HCEC 1CT (cell line): ENCODE results near the gene KCNB1.
"Not testable (repeated sequence)": the region's sequence is repeated elsewhere in the genome, so short reads cannot be mapped to it uniquely, and the experiment has no call there.

Source experiments
- DNase-seq: peaks from one replicate; pipeline ENCODE4 v3.0.0-alpha.2; 2017

KCNB1 gene

GRCh38 chr20:49431329-49431728 is 51.1 kb downstream of the KCNB1 start:
- no peak for DNase-seq

- no peak for DNase-seq
Measured at GRCh38 chr20:49430320-49430719, 52.1 kb downstream of the KCNB1 start.

- no peak for DNase-seq
Measured at GRCh38 chr20:49427751-49428518, 54.5 kb downstream of the KCNB1 start.

- no peak for DNase-seq
Measured at GRCh38 chr20:49426873-49427272, 55.6 kb downstream of the KCNB1 start.

GRCh38 chr20:49426395-49426794 is 56.1 kb downstream of the KCNB1 start:
- DNase-seq: no peak

- no peak for DNase-seq
Measured at GRCh38 chr20:49424536-49424935, 57.9 kb downstream of the KCNB1 start.

GRCh38 chr20:49422161-49422560 is 60.3 kb downstream of the KCNB1 start:
- DNase-seq: no peak

- DNase-seq: no peak
Measured at GRCh38 chr20:49420811-49421295, 61.6 kb downstream of the KCNB1 start.

GRCh38 chr20:49420292-49420691 is 62.2 kb downstream of the KCNB1 start:
- DNase-seq: no peak

GRCh38 chr20:49419785-49420184 is 62.7 kb downstream of the KCNB1 start:
- no peak for DNase-seq

- DNase-seq: no peak
Measured at GRCh38 chr20:49418809-49419208, 63.7 kb downstream of the KCNB1 start.

- DNase-seq: no peak
Measured at GRCh38 chr20:49417843-49418555, 64.5 kb downstream of the KCNB1 start.

GRCh38 chr20:49415668-49416044 is 66.8 kb downstream of the KCNB1 start:
- DNase-seq: no peak

- no peak for DNase-seq
Measured at GRCh38 chr20:49415005-49415667, 67.3 kb downstream of the KCNB1 start.

GRCh38 chr20:49413677-49414076 is 68.8 kb downstream of the KCNB1 start:
- DNase-seq: no peak

GRCh38 chr20:49412953-49413352 is 69.5 kb downstream of the KCNB1 start:
- no peak for DNase-seq

GRCh38 chr20:49412254-49412653 is 70.2 kb downstream of the KCNB1 start:
- DNase-seq: no peak

- DNase-seq: no peak
Measured at GRCh38 chr20:49411221-49411925, 71.1 kb downstream of the KCNB1 start.

GRCh38 chr20:49409975-49410621 is 72.4 kb downstream of the KCNB1 start:
- DNase-seq: not testable (repeated sequence)

GRCh38 chr20:49409302-49409974 is 73.0 kb downstream of the KCNB1 start:
- DNase-seq: no peak

- no peak for DNase-seq
Measured at GRCh38 chr20:49408509-49409104, 73.9 kb downstream of the KCNB1 start.

GRCh38 chr20:49406666-49407065 is 75.8 kb downstream of the KCNB1 start:
- DNase-seq: no peak
